SK-N-SH (cell line): ENCODE data around the gene FTSJ1. TPM values are rescaled to one million over a fixed set of nuclear protein-coding genes. Genes with fewer than 3 reads are reported as not detected.

ENCODE experiments used
- CTCF ChIA-PET: fragments of 300-600, 350-600 bp; formaldehyde crosslinking; extraction: SDS; loops from one replicate; lab custom pipeline; 2021; lab: Yijun Ruan, JAX
- POLR2A ChIA-PET: fragments of 350-600 bp; sonication (Branson Sonifier 250); formaldehyde crosslinking; extraction: SDS; loops from one replicate; lab custom pipeline; 2020; ENCODE audit warnings: antibody characterized with exemption, inconsistent platforms; lab: Yijun Ruan, JAX
- DNase-seq: peaks from one replicate; pipeline ENCODE4 v3.0.0; 2012
- H2AFZ ChIP-seq: fragments of 200-600 bp; sonication (generic); 2 replicates; pipeline ENCODE4 v1.8.1; 2016; ENCODE audit warnings: antibody characterized with exemption, mild to moderate bottlenecking, low read depth
- H3F3A ChIP-seq: fragments of 200-600 bp; sonication (generic); replicated peaks from 2 replicates; pipeline ENCODE3; 2016; ENCODE audit warnings: antibody characterized with exemption, mild to moderate bottlenecking; ENCODE audit not compliant: insufficient read depth
- H3K27ac ChIP-seq, 2 experiments: fragments of 200-500 bp in 1 of 2; fragments of 200-600 bp in 1 of 2; sonication (Bioruptor generic) in 1 of 2; sonication (generic), shearing (Covaris generic) in 1 of 2; 2 replicates each; pipeline versions ENCODE4 v1.5.1 to v1.6.1; 2014 to 2016; ENCODE audit warnings: low read depth in 2 of 2, inconsistent platforms in 1 of 2, low read length in 1 of 2, mild to moderate bottlenecking in 1 of 2, mixed read lengths in 1 of 2
- H3K27me3 ChIP-seq: fragments of 200-600 bp; sonication (generic), shearing (Covaris generic); 2 replicates; pipeline ENCODE4 v1.6.1; 2016; ENCODE audit warnings: mixed run types; ENCODE audit not compliant: insufficient read depth
- H3K36me3 ChIP-seq, 2 experiments: fragments of 200-500 bp in 1 of 2; fragments of 200-600 bp in 1 of 2; sonication (Bioruptor generic) in 1 of 2; sonication (generic) in 1 of 2; replicated peaks in 1 of 2; 2 replicates each; pipeline versions ENCODE3 to v1.5.1; 2014 to 2016; ENCODE audit warnings: low read length in 1 of 2, mild to moderate bottlenecking in 1 of 2; ENCODE audit not compliant: insufficient read depth in 2 of 2, control insufficient read depth in 1 of 2
- H3K4me1 ChIP-seq, 2 experiments: fragments of 200-500 bp in 1 of 2; fragments of 200-600 bp in 1 of 2; sonication (Bioruptor generic) in 1 of 2; sonication (generic), shearing (Covaris generic) in 1 of 2; 2 replicates each; pipeline versions ENCODE4 v1.5.1 to v1.6.1; 2014 to 2016; ENCODE audit warnings: low read depth in 1 of 2, low read length in 1 of 2, mixed run types in 1 of 2; ENCODE audit not compliant: insufficient read depth in 2 of 2, control insufficient read depth in 1 of 2
- H3K4me2 ChIP-seq: fragments of 200-600 bp; sonication (generic), shearing (Covaris generic); 2 replicates; pipeline ENCODE4 v1.6.1; 2017; ENCODE audit warnings: mixed run types
- H3K4me3 ChIP-seq, 2 experiments: fragments of 200-500 bp in 1 of 2; fragments of 200-600 bp in 1 of 2; sonication (Bioruptor generic) in 1 of 2; sonication (generic), shearing (Covaris generic) in 1 of 2; 2 replicates each; pipeline versions ENCODE4 v1.5.1 to v1.8.1; 2014 to 2016; ENCODE audit warnings: low read depth in 2 of 2, inconsistent platforms in 1 of 2, low read length in 1 of 2, mild to moderate bottlenecking in 1 of 2, mixed read lengths in 1 of 2, moderate library complexity in 1 of 2
- H3K79me2 ChIP-seq: fragments of 200-600 bp; sonication (generic); 2 replicates; pipeline ENCODE4 v1.8.1; 2017; ENCODE audit warnings: mild to moderate bottlenecking; ENCODE audit not compliant: insufficient read depth
- H3K9ac ChIP-seq: fragments of 200-600 bp; sonication (generic); 2 replicates; pipeline ENCODE4 v1.6.1; 2017; ENCODE audit warnings: mixed run types
- H3K9me2 ChIP-seq: fragments of 200-600 bp; sonication (generic); 2 replicates; pipeline ENCODE4 v1.6.1; 2017; ENCODE audit warnings: mixed run types
- H3K9me3 ChIP-seq: fragments of 200-600 bp; sonication (generic); 2 replicates; pipeline ENCODE4 v1.6.1; 2017; ENCODE audit warnings: mixed run types, mild to moderate bottlenecking, moderate library complexity
- H4K20me1 ChIP-seq: fragments of 200-600 bp; sonication (generic); 2 replicates; pipeline ENCODE4 v1.6.1; 2017; ENCODE audit warnings: mild to moderate bottlenecking, mixed run types; ENCODE audit not compliant: insufficient read depth
- CHD2 ChIP-seq: fragments of 150-350 bp; IDR thresholded peaks from 2 replicates; pipeline ENCODE4 v1.6.1; 2018; ENCODE audit warnings: low read length; ENCODE audit not compliant: partially characterized antibody
- CTCF ChIP-seq: fragments of 200-600 bp; sonication (generic); IDR thresholded peaks from 2 replicates; pipeline ENCODE4 v1.6.1; 2017; ENCODE audit warnings: antibody characterized with exemption, mild to moderate bottlenecking, moderate library complexity
- ELF1 ChIP-seq: IDR thresholded peaks from 2 replicates; pipeline ENCODE4 v1.4.0; 2012
- EP300 ChIP-seq, 2 experiments: IDR thresholded peaks; 2 replicates each; pipeline versions ENCODE4 v1.4.0 to v1.6.1; 2012; ENCODE audit warnings: borderline replicate concordance in 1 of 2, low read depth in 1 of 2, low read length in 1 of 2
- EZH2phosphoT487 ChIP-seq: fragments of 200-600 bp; sonication (generic); IDR thresholded peaks from 2 replicates; pipeline ENCODE4 v1.6.1; 2017; ENCODE audit warnings: low read depth, mixed run types, mild to moderate bottlenecking, antibody characterized with exemption, moderate library complexity, borderline replicate concordance
- FOSL2 ChIP-seq: IDR thresholded peaks from 2 replicates; pipeline ENCODE4 v1.4.0; 2012; ENCODE audit warnings: low read depth, mild to moderate bottlenecking, moderate library complexity, borderline replicate concordance
- FOXJ3 ChIP-seq: sonication (generic); formaldehyde crosslinking; IDR thresholded peaks from 2 replicates; pipeline ENCODE4 v1.5.1; 2020; ENCODE audit warnings: mild to moderate bottlenecking, missing genetic modification reagents
- FOXM1 ChIP-seq: IDR thresholded peaks from 2 replicates; pipeline ENCODE4 v1.4.0; 2012; ENCODE audit warnings: low read depth, mild to moderate bottlenecking
- GATA2 ChIP-seq: sonication (generic); formaldehyde crosslinking; IDR thresholded peaks from 2 replicates; pipeline ENCODE4 v1.5.0; 2020; ENCODE audit warnings: mild to moderate bottlenecking, missing genetic modification reagents
- JUND ChIP-seq: IDR thresholded peaks from 2 replicates; pipeline ENCODE4 v1.4.0; 2012
- MEF2A ChIP-seq: IDR thresholded peaks from 2 replicates; pipeline ENCODE4 v1.4.0; 2012; ENCODE audit warnings: low read depth, borderline replicate concordance
- MXI1 ChIP-seq: IDR thresholded peaks from 2 replicates; pipeline ENCODE4 v1.6.1; 2012; ENCODE audit warnings: mild to moderate bottlenecking, low read depth, low read length, improper control_type of control experiment
- NFIC ChIP-seq: IDR thresholded peaks from 2 replicates; pipeline ENCODE4 v1.4.0; 2012; ENCODE audit warnings: borderline replicate concordance
- NRF1 ChIP-seq: IDR thresholded peaks from 2 replicates; pipeline ENCODE4 v1.6.1; 2012; ENCODE audit warnings: low read depth, mild to moderate bottlenecking, low read length
- POLR2AphosphoS5 ChIP-seq: IDR thresholded peaks from 2 replicates; pipeline ENCODE4 v1.6.1; 2012; ENCODE audit warnings: low read depth, low read length
- RAD21 ChIP-seq: IDR thresholded peaks from 2 replicates; pipeline ENCODE4 v1.6.1; 2012; ENCODE audit warnings: mild to moderate bottlenecking, low read length
- RCOR1 ChIP-seq: fragments of 150-350 bp; IDR thresholded peaks from 2 replicates; pipeline ENCODE4 v1.6.1; 2017; ENCODE audit warnings: antibody characterized with exemption, low read length
- RFX5 ChIP-seq: IDR thresholded peaks from 2 replicates; pipeline ENCODE4 v1.6.1; 2012; ENCODE audit warnings: mild to moderate bottlenecking, improper control_type of control experiment, low read length
- RXRA ChIP-seq: IDR thresholded peaks from 2 replicates; pipeline ENCODE4 v1.4.0; 2012; ENCODE audit warnings: low read depth, mild to moderate bottlenecking, borderline replicate concordance
- SIN3A ChIP-seq: IDR thresholded peaks from 2 replicates; pipeline ENCODE4 v1.6.1; 2012; ENCODE audit warnings: low read depth, mild to moderate bottlenecking, low read length, moderate library complexity, borderline replicate concordance
- SMC3 ChIP-seq: IDR thresholded peaks from 2 replicates; pipeline ENCODE4 v1.6.1; 2012; ENCODE audit warnings: low read depth, low read length, improper control_type of control experiment
- TAF1 ChIP-seq: IDR thresholded peaks from 2 replicates; pipeline ENCODE4 v1.6.1; 2012; ENCODE audit warnings: low read depth, mild to moderate bottlenecking, low read length, moderate library complexity, borderline replicate concordance
- TCF12 ChIP-seq: IDR thresholded peaks from 2 replicates; pipeline ENCODE4 v1.4.0; 2012
- TEAD4 ChIP-seq: IDR thresholded peaks from 2 replicates; pipeline ENCODE4 v1.4.0; 2012; ENCODE audit warnings: mild to moderate bottlenecking, borderline replicate concordance; ENCODE audit not compliant: insufficient read depth
- YY1 ChIP-seq: IDR thresholded peaks from 2 replicates; pipeline ENCODE4 v1.4.0; 2012; ENCODE audit warnings: low read depth, mild to moderate bottlenecking
- ZBTB33 ChIP-seq: IDR thresholded peaks from 2 replicates; pipeline ENCODE4 v1.4.0; 2012; ENCODE audit warnings: low read depth, borderline replicate concordance
- WGBS: methylation state at CpG from one replicate; pipeline ENCODE4 v1.1.6; 2017; ENCODE audit warnings: low lambda C conversion rate; 5-methylcytosine and 5-hydroxymethylcytosine counted together
- polyA plus RNA-seq, 3 experiments: library from polyadenylated mRNA; depleted of rRNA; stranded (reverse); fragments of >200 nt; gene quantifications; 2 replicates each; pipeline ENCODE4 v1.2.3, GENCODE V29; 2012
- TF ChIP-seq, protein P1 (sequence below): IDR thresholded peaks from 2 replicates; pipeline ENCODE4 v1.4.0; 2012; ENCODE audit warnings: low read depth
- TF ChIP-seq, protein P2 (sequence below): IDR thresholded peaks from 2 replicates; pipeline ENCODE4 v1.4.0; 2012; ENCODE audit warnings: low read depth, borderline replicate concordance
- TF ChIP-seq, protein P3 (sequence below): fragments of 150-350 bp; IDR thresholded peaks from 2 replicates; pipeline ENCODE4 v1.6.1; 2016; ENCODE audit warnings: mild to moderate bottlenecking, low read depth, low read length
- TF ChIP-seq, protein P4 (sequence below): IDR thresholded peaks from 2 replicates; pipeline ENCODE4; 2012

Gene FTSJ1
- polyA plus RNA-seq, 1 of the 3 experiments (the other 2 are of a cell fraction): 34.1 TPM

- no peaks in the 10 kb centered on the region; the same call in 1 of the 2 replicates for H3K27me3 ChIP-seq
- no peak overlapping the region for H2AFZ ChIP-seq
- no peaks in the 10 kb centered on the region for H4K20me1 ChIP-seq
- H3K4me3 ChIP-seq: no peak overlapping the region
- CTCF ChIA-PET: no interaction called here
- H3K27ac ChIP-seq: peak overlapping the region in 1 of 2 experiments; percentile 43; a peak in 1 of 4 replicates
- DNase-seq: no peak
- no peak overlapping the region for H3K9ac ChIP-seq
- peak overlapping the region; percentile 3; the same call in 1 of the 2 replicates for H3K4me2 ChIP-seq
- H3F3A ChIP-seq: no peaks in the 10 kb centered on the region
- no peaks in the 10 kb centered on the region for H3K9me2 ChIP-seq
- no peaks in the 10 kb centered on the region for H3K36me3 ChIP-seq
- POLR2A ChIA-PET: no interaction called here
- WGBS: 8% methylated on average over 6 of the region's 6 CpGs
- no peaks in the 10 kb centered on the region for H3K79me2 ChIP-seq
- TF ChIP-seq FOXM1 (no peak), GATA2 (no peak), FOXJ3 (CRISPR knock-in tag) (no peak), CHD2 (no peak), ZBTB33 (no peak), TCF12 (peak; percentile 55; the same call in 1 of the 2 replicates), YY1 (no peak), SIN3A (no peak), RCOR1 (no peak), TAF1 (no peak), TEAD4 (no peak), MEF2A (no peak), SMC3 (no peak), FOSL2 (peak; percentile 83), RFX5 (no peak), CTCF (no peak), JUND (peak; percentile 71), NFIC (peak; percentile 20; the same call in 1 of the 2 replicates), NRF1 (no peak), EZH2phosphoT487 (no peak), EP300 (IDR thresholded peaks at IDR 0.05; ENCODE audit: borderline replicate concordance in 1 of 2, low read depth in 1 of 2, low read length in 1 of 2) (peak in 1 of 2 experiments; percentile 25; a peak in 1 of 4 replicates), ELF1 (no peak), MXI1 (no peak), POLR2AphosphoS5 (no peak), RXRA (0 out of 2 replicates have a peak, but pooled peaks have one; percentile 11), RAD21 (no peak)
- TF ChIP-seq, protein P1, sequence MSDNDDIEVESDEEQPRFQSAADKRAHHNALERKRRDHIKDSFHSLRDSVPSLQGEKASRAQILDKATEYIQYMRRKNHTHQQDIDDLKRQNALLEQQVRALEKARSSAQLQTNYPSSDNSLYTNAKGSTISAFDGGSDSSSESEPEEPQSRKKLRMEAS: no peak
- TF ChIP-seq, protein P2, sequence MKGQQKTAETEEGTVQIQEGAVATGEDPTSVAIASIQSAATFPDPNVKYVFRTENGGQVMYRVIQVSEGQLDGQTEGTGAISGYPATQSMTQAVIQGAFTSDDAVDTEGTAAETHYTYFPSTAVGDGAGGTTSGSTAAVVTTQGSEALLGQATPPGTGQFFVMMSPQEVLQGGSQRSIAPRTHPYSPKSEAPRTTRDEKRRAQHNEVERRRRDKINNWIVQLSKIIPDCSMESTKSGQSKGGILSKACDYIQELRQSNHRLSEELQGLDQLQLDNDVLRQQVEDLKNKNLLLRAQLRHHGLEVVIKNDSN: no peak
- TF ChIP-seq, protein P3, sequence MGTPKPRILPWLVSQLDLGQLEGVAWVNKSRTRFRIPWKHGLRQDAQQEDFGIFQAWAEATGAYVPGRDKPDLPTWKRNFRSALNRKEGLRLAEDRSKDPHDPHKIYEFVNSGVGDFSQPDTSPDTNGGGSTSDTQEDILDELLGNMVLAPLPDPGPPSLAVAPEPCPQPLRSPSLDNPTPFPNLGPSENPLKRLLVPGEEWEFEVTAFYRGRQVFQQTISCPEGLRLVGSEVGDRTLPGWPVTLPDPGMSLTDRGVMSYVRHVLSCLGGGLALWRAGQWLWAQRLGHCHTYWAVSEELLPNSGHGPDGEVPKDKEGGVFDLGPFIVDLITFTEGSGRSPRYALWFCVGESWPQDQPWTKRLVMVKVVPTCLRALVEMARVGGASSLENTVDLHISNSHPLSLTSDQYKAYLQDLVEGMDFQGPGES: no peak
- TF ChIP-seq, protein P4, sequence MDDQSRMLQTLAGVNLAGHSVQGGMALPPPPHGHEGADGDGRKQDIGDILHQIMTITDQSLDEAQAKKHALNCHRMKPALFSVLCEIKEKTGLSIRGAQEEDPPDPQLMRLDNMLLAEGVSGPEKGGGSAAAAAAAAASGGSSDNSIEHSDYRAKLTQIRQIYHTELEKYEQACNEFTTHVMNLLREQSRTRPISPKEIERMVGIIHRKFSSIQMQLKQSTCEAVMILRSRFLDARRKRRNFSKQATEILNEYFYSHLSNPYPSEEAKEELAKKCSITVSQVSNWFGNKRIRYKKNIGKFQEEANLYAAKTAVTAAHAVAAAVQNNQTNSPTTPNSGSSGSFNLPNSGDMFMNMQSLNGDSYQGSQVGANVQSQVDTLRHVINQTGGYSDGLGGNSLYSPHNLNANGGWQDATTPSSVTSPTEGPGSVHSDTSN: peak; percentile 65
- H3K4me1 ChIP-seq: no peaks in the 10 kb centered on the region
- H3K9me3 ChIP-seq: no peaks in the 10 kb centered on the region
Measured at GRCh38 chrX:48498374-48498809, 22.4 kb downstream of the FTSJ1 start.
